ENCODE data around the gene SH3RF3.

Gene SH3RF3

GRCh38 chr2:109419960-109420370, 291.0 kb downstream of the SH3RF3 start:
- DNase-seq (ENCODE audit: low read depth) = no peak

DNA sequence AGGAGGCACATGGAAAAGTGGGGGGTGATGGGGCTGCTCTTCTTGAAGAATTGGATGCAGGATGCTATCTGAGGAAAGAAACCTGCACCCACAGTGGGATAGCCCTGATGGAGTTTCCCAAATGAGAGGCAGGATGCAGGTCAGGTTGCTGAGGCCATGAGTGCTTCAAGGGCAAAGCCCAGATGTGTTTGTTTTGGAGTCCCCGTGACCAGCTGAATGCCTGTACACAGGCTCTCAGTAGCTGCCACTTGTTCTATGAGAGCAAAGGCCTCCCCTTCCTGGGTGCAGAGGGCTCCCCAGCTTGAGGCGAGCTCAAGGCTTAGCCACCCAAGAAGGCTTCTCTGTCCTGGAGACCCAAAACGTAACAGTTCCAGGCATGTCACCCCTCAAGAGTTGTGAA, 292.1 kb downstream of the SH3RF3 start:
- no peak for DNase-seq (ENCODE audit: low read depth)

GRCh38 chr2:109421642-109422041, 292.6 kb downstream of the SH3RF3 start:
- DNase-seq (ENCODE audit: low read depth) = no peak

DNA sequence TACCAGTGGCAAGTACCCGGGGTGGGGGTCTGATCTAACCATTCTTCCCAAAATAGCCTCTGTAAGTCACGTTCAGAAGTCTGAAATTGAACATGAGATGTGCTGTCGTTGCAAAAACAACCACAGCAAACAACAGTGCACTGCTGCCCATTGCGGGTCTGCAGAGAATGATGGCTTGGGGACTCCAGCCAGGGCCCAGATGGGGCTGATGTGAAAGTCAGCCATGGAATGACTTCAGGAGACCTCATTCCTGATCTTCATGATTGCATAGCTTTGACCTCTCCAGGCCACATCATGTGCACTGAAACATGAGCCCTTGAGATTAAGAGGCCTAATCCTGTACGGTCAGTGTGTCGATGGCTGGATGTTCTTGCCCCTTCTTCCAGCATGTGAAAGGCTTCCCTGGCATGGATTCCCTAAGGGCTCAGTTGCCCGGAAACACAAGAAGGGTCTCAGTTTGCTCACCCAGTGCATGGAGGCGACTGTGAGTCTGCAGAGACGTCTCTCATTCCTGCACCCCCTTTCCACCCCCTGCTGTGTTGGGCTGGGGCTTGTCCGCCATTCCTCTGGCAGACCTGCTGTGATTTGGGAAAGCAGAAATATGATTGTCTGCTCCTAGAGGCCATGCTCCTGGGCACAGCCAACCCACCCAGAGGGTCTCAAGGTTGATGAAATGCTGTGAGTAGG, 293.2 kb downstream of the SH3RF3 start:
- DNase-seq (ENCODE audit: low read depth) = no peak

GRCh38 chr2:109422758-109423500, 293.9 kb downstream of the SH3RF3 start:
- no peak for DNase-seq (ENCODE audit: low read depth)

GRCh38 chr2:109423556-109424359, 294.8 kb downstream of the SH3RF3 start:
- no peak for DNase-seq (ENCODE audit: low read depth)

DNA sequence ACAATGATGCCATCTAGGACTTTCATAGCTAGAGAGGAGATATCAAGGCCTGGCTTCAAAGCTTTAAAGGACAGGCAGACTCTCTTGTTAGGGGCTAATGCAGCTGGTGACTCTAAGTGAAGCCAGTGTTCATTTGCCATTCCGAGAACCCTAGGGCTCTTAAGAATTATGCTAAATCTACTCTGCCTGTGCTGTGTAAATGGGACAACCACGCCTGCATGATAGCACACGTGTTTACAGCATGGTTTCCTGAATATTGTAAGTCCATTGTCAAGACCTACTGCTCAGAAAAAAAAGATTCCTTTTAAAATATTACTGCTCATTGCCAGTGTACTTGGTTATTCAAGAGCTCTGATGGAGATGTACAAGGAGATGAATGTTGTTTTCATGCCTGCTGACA, 296.4 kb downstream of the SH3RF3 start:
- DNase-seq (ENCODE audit: low read depth) = no peak

- no peak for DNase-seq (ENCODE audit: low read depth)
These were observed 298.7 kb downstream of the SH3RF3 start for GRCh38 chr2:109427661-109428091.

DNA sequence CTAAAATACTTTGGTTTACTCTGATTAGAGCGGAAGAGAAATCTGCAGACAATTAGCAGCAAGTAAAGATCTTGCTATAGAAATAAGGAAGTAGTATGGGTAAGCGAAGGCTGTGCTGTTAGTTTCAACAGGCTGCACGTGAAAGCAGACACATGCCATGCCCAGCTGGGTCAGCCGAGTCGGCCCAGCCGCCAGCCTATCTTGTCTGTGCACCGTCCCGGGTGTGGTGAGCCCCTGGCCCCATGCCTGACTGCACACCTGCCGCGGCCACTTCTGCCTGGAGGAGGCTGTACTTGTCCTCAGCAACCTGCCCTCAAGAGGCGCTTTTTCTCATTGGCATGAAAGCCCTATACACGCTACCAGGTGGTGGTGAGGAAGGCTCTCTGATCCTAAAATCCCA, 299.3 kb downstream of the SH3RF3 start:
- no peak for DNase-seq (ENCODE audit: low read depth)

DNA sequence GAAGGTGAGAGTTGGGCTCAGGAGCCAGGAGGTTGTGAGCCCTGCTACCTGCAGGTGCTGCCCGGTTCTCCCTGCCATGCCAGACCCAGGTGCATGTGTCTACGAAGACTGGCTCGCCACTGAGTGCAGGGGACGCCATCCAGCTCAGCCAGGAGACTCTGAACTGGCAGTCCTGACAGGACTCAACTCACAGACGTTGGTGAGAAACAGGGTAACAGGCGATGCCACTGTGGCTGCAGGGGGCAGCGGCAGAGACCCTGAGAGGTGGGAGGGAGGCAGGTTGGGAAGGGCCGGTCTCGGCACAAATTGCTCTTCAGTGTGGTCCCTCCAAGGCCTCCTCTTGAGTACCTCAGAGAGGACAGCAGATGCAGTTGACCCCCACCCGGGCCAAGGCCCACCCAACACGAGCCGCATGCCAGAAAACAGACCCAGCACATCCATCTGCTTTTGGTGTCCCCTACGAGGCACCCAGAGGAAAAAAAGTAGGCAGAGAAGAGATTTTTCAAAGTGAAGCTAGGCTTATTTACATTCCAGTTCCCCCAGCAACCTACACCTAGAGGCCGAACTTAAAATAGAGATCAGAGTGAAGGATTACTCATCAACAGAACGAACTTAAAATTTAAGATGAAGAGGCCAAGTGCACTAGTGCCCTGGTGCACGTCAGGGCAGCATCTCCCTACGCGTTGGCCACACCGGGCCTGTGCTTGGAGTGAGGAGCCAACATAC, 300.0 kb downstream of the SH3RF3 start:
- DNase-seq (ENCODE audit: low read depth) = no peak

- DNase-seq (ENCODE audit: low read depth) = no peak
These were observed 300.7 kb downstream of the SH3RF3 start for GRCh38 chr2:109429567-109430328.

DNA sequence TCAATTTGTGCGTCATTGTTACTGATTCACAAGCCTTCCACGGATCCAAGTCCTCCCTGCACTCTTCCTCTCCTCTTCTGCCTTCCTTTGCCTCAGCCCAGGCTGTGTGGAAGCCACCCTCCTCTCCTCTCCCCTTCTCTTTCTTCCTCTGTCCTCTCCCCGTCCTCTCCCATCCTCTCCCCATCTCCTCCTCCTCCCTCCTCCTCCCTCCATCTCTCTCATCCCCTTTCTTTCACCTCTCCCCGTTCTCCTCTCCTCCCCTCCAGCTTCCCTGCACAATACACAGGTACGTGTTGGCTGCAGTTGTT, 301.3 kb downstream of the SH3RF3 start:
- DNase-seq (ENCODE audit: low read depth) = no peak

DNA sequence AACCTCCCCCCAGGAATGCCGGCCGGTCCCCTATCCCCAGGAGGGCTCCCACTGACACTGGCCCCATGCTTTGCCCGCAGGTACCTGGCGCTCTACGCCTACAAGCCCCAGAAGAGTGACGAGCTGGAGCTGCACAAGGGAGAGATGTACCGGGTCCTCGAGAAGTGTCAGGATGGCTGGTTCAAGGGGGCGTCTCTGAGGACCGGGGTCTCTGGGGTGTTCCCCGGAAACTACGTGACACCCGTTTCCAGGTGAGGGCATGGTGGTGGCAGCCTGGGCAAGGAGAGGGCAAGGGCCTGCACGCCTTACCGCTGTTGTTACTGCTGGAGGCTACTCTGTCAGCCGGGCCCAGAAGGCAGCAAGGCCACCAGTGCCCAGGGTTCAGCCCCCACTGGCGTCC, 303.4 kb downstream of the SH3RF3 start:
- DNase-seq (ENCODE audit: low read depth) = no peak

- DNase-seq (ENCODE audit: low read depth) = no peak
These were observed 304.5 kb downstream of the SH3RF3 start for GRCh38 chr2:109433486-109433885.

GRCh38 chr2:109433926-109434325, 304.9 kb downstream of the SH3RF3 start:
- DNase-seq (ENCODE audit: low read depth) = no peak

DNA sequence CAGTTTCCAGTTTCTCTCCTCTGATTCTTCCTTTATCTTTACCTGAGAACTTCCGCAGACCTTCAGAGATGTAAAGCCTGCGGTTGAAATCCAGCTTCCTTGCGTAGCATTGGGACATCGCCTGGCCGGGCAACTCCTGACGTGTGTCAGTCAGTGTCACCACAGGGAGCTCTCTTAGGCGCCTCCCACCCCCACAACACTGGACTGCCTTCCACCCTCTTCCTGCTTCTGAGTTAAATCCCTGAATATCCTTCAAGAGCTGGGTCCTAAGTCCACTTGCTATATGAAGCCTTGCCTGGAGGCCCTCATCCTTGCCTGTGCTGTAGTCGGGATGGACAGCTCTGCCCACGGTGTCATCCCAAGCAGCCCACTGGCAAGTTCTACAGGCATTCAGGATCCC, 305.3 kb downstream of the SH3RF3 start:
- DNase-seq (ENCODE audit: low read depth) = no peak

DNA sequence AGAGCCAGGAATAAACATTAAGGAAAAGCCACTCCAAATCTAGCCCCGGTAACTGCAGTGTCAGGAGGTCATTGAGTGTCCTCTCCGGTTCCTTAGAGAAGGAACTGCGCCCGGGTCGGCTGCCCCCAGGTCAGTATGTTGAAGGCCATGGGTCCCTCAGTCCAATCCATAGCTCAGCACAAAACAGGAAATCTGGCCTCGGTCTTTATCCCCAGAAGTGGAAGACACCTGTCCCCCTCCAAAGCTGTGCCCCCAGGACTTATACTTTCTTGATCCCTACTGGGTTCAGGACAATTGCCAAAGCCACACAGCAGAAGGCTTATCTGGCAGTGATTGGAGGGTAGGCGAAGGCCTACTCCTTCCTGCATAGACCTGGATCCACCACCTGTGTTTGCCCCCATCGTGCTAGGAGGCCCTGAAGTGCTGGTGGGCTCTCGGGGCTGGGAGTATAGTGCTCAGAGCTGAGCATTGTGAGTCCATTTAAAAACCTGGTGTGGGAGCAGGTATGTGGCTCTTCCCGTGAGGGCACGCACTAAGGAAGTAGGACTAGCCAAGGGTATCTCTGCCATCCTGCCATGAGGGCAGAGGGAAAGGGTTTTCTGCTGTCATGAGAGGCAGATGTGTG, 306.2 kb downstream of the SH3RF3 start:
- DNase-seq (ENCODE audit: low read depth) = no peak

DNA sequence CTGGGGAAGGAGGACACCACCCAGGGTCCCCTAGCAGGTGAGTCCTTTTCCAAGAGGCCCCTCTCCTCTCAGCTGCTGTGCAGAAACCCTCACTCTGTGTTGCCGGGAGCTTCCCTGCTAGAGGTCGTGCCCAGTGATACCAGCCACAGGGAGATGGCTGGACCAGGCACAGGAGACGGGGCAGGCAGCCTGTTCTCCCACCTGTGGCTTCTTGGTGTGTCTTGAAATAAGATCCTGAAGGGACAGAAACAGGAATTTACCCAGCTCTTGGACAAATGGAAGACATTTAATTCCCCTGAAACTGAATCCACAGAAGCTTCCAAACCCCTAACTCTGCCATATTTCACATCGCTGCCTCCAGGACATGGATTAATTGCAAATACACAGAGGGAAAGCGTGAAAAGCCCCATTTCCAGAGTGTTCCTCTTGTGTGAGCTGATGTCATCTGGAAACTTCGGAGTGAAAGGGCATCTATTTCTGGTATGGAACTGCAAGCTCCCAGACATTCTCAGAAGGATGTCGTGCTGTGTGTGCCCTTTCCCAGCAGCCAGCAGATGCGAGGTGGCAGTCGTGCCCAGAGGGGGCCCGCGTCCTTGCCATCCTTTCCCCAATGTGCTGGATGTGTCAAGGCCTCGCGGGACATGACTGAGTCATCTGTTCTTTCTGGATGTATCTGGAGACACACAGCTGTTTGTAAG, 307.0 kb downstream of the SH3RF3 start:
- no peak for DNase-seq (ENCODE audit: low read depth)

DNA sequence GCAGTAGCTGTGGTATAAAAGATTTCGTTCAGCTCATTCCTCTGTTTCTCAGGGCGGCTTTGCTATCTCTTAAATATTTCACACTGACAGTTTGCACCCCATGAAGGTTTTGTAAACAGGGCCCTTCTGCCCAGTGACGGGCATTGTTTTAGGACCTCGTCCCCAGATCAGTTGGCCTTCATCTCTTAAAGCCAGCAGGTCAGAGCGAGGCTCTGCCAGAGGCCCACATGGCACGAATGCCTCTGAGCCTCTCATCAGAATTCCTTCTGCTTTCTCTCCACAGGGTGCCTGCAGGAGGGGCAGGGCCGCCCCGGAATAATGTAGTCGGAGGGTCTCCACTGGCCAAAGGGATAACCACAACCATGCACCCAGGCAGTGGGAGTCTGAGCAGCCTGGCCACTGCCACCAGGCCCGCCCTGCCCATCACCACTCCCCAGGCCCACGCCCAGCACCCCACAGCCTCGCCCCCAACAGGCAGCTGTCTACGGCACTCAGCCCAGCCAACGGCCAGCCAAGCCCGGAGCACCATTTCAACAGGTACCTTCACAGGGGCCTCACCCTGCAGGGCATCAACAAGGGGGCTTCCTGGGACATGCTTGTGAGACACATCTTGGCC, 307.7 kb downstream of the SH3RF3 start:
- DNase-seq (ENCODE audit: low read depth) = no peak

All from activated T-cell treated with anti-CD3 and anti-CD28 coated beads for 24 hours (primary cell).